Caco-2 (cell line): Measurements from ENCODE around the gene OTOP2. TPM values are rescaled to one million over a fixed set of nuclear protein-coding genes. Genes with fewer than 3 reads are reported as not detected.

Source experiments
- BruUV-seq: library from RNA; stranded (reverse); fragments of 400-500 nt; replicated peaks from 2 replicates; lab custom pipeline; 2021; lab: Mats Ljungman, UMichigan
- CTCF ChIA-PET: fragments of 300-600 bp; sonication (Branson Sonifier 250); formaldehyde crosslinking; loops from one replicate; lab custom pipeline; 2022; ENCODE audit warnings: antibody characterized with exemption; lab: Charles Lee
- POLR2A ChIA-PET: fragments of 300-600 bp; sonication (Branson Sonifier 250); formaldehyde crosslinking; loops from one replicate; lab custom pipeline; 2022; ENCODE audit warnings: antibody characterized with exemption; lab: Charles Lee
- DNase-seq, 2 experiments: peaks; one replicate each; pipeline versions ENCODE4 v3.0.0 to v3.0.0-alpha.2; 2020 to 2022
- H3K27me3 ChIP-seq: replicated peaks from 2 replicates; pipeline ENCODE4 v1.6.0; 2011; ENCODE audit warnings: low read length; ENCODE audit not compliant: control insufficient read depth, insufficient read depth
- H3K36me3 ChIP-seq: 2 replicates; pipeline ENCODE4 v1.5.1; 2011; ENCODE audit warnings: low read length; ENCODE audit not compliant: control insufficient read depth, insufficient read depth
- H3K4me1 ChIP-seq: fragments of 250-450 bp; sonication (Bioruptor Pico); 2 replicates; pipeline ENCODE4 v1.5.1; 2020; ENCODE audit warnings: mild to moderate bottlenecking
- H3K4me3 ChIP-seq: 2 replicates; pipeline ENCODE4 v1.5.1; 2011; ENCODE audit warnings: low read depth, mild to moderate bottlenecking, control low read depth, low read length
- H3K9me3 ChIP-seq: fragments of 250-450 bp; sonication (Bioruptor Pico); 2 replicates; pipeline ENCODE4 v1.5.1; 2020; ENCODE audit warnings: mild to moderate bottlenecking, moderate library complexity
- H3K27ac Mint-ChIP-seq: one replicate; pipeline ENCODE4 v1.8.0; 2022; ENCODE audit warnings: mixed read lengths; ENCODE audit not compliant: unreplicated experiment
- H3K27me3 Mint-ChIP-seq: one replicate; pipeline ENCODE4 v1.8.0; 2022; ENCODE audit warnings: mixed read lengths; ENCODE audit not compliant: insufficient read depth, unreplicated experiment
- H3K36me3 Mint-ChIP-seq: one replicate; pipeline ENCODE4 v1.8.0; 2022; ENCODE audit warnings: mild to moderate bottlenecking, mixed read lengths; ENCODE audit not compliant: insufficient read depth, unreplicated experiment
- H3K4me1 Mint-ChIP-seq: one replicate; pipeline ENCODE4 v1.8.0; 2022; ENCODE audit warnings: low read depth, mixed read lengths; ENCODE audit not compliant: unreplicated experiment
- H3K4me3 Mint-ChIP-seq: one replicate; pipeline ENCODE4 v1.8.0; 2022; ENCODE audit warnings: mild to moderate bottlenecking, moderate library complexity, mixed read lengths; ENCODE audit not compliant: unreplicated experiment
- H3K9me3 Mint-ChIP-seq: one replicate; pipeline ENCODE4 v1.8.0; 2022; ENCODE audit warnings: mixed read lengths; ENCODE audit not compliant: unreplicated experiment
- CTCF ChIP-seq, 2 experiments: fragments of 200-600 bp in 1 of 2; IDR thresholded peaks; 1 replicate in 1 of 2; 2 replicates in 1 of 2; pipeline versions ENCODE4 v1.5.1 to v1.8.0; 2011 to 2022; ENCODE audit warnings: antibody characterized with exemption in 1 of 2, control low read depth in 1 of 2, inconsistent platforms in 1 of 2, low read depth in 1 of 2, low read length in 1 of 2, mild to moderate bottlenecking in 1 of 2, moderate library complexity in 1 of 2; ENCODE audit not compliant: insufficient read depth in 1 of 2, severe bottlenecking in 1 of 2, unreplicated experiment in 1 of 2
- intact Hi-C: fragments of 100-400 bp; cut with micrococcal nuclease; formaldehyde crosslinking; loops from one replicate; pipeline ENCODE4 v1.10.0; 2022; ENCODE audit not compliant: unreplicated experiment
- total RNA-seq: library from RNA; stranded (reverse); gene quantifications from 2 replicates; pipeline ENCODE4 v1.2.3, GENCODE V29; 2022

The OTOP2 gene
- total RNA-seq, 1 experiment from 2014 or later = not detected

GRCh38 chr17:74918906-74919305, 5.2 kb upstream of the OTOP2 start:
- no peak for DNase-seq
- ChIA-PET POLR2A (no interaction called here), CTCF (interaction anchor here (0.5 to 2.3 kb wide), 2 partner anchors 39 to 75 kb away, joined by 3 to 10 read pairs; no protein-coding TSS in a partner anchor)
- TF ChIP-seq CTCF (IDR thresholded peaks at IDR 0.05; ENCODE audit: insufficient read depth in 1 of 2, low read depth in 1 of 2, low read length in 1 of 2, severe bottlenecking in 1 of 2, unreplicated experiment in 1 of 2) = no peak
- H3K27ac Mint-ChIP-seq = no peak overlapping the region
- H3K27me3 ChIP-seq = 0 out of 2 replicates have a peak, but pooled peaks cover 1% of the 10 kb centered on the region
- H3K9me3 Mint-ChIP-seq = no peaks in the 10 kb centered on the region
- H3K27me3 Mint-ChIP-seq = peaks cover 4% of the 10 kb centered on the region
- intact Hi-C loops = no loop called here
- peaks cover 3% of the 10 kb centered on the region; the same call in 1 of the 2 replicates for H3K4me1 ChIP-seq
- no TSS peak for BruUV-seq
- peaks cover 9% of the 10 kb centered on the region for H3K36me3 Mint-ChIP-seq
- H3K9me3 ChIP-seq = no peaks in the 10 kb centered on the region
- no peaks in the 10 kb centered on the region for H3K36me3 ChIP-seq
- H3K4me1 Mint-ChIP-seq = no peaks in the 10 kb centered on the region
- H3K4me3 Mint-ChIP-seq = no peak overlapping the region
- no peak overlapping the region for H3K4me3 ChIP-seq

GRCh38 chr17:74919440-74920305, 4.4 kb upstream of the OTOP2 start:
- Mint-ChIP-seq H3K27ac (no peak overlapping the region), H3K36me3 (peaks cover 4% of the 10 kb centered on the region), H3K9me3 (no peaks in the 10 kb centered on the region), H3K4me3 (no peak overlapping the region), H3K27me3 (peaks cover 6% of the 10 kb centered on the region), H3K4me1 (no peaks in the 10 kb centered on the region)
- intact Hi-C loops = no loop called here
- Histone ChIP-seq H3K36me3 (no peaks in the 10 kb centered on the region), H3K4me1 (peaks cover 6% of the 10 kb centered on the region; the same call in 1 of the 2 replicates), H3K27me3 (peaks cover 1% of the 10 kb centered on the region; the same call in 1 of the 2 replicates), H3K4me3 (no peak overlapping the region), H3K9me3 (no peaks in the 10 kb centered on the region)
- BruUV-seq = no TSS peak
- TF ChIP-seq CTCF (IDR thresholded peaks at IDR 0.05; ENCODE audit: insufficient read depth in 1 of 2, low read depth in 1 of 2, low read length in 1 of 2, severe bottlenecking in 1 of 2, unreplicated experiment in 1 of 2) = no peak
- ChIA-PET CTCF (interaction anchor here (0.5 to 2.3 kb wide), 2 partner anchors 38 to 76 kb away, joined by 3 to 10 read pairs; no protein-coding TSS in a partner anchor), POLR2A (no interaction called here)
- DNase-seq = no peak

GRCh38 chr17:74920306-74920620, 3.8 kb upstream of the OTOP2 start:
- Histone ChIP-seq H3K4me1 (peaks cover 6% of the 10 kb centered on the region; the same call in 1 of the 2 replicates), H3K4me3 (no peak overlapping the region), H3K27me3 (peaks cover 1% of the 10 kb centered on the region; the same call in 1 of the 2 replicates), H3K9me3 (no peaks in the 10 kb centered on the region), H3K36me3 (no peaks in the 10 kb centered on the region)
- no TSS peak for BruUV-seq
- Mint-ChIP-seq H3K27me3 (peaks cover 12% of the 10 kb centered on the region), H3K9me3 (no peaks in the 10 kb centered on the region), H3K4me1 (no peaks in the 10 kb centered on the region), H3K4me3 (no peak overlapping the region), H3K27ac (no peak overlapping the region), H3K36me3 (no peaks in the 10 kb centered on the region)
- ChIA-PET CTCF (interaction anchor here (1.3 to 2.3 kb wide), 2 partner anchors 37 to 40 kb away, joined by 3 to 10 read pairs; no protein-coding TSS in a partner anchor), POLR2A (no interaction called here)
- intact Hi-C loops = no loop called here
- TF ChIP-seq CTCF (IDR thresholded peaks at IDR 0.05; ENCODE audit: insufficient read depth in 1 of 2, low read depth in 1 of 2, low read length in 1 of 2, severe bottlenecking in 1 of 2, unreplicated experiment in 1 of 2) = no peak
- DNase-seq = no peak
